ENCODE measurements around the gene CYP4F8.

GRCh38 chr19:15577184-15577771 is 37.7 kb upstream of the CYP4F8 start:
- TF ChIP-seq EP300 (IDR thresholded peaks at IDR 0.05) = no peak
- no peak for TF ChIP-seq CTCF (IDR thresholded peaks at IDR 0.05)
- no peak for TF ChIP-seq POLR2AphosphoS5 (IDR thresholded peaks at IDR 0.05)
- no peak for TF ChIP-seq POLR2A (IDR thresholded peaks at IDR 0.05)

Measured in upper lobe of left lung (tissue), 4 donors.